ENCODE results near the gene MAPK6. TPM values are rescaled to one million over a fixed set of nuclear protein-coding genes. Genes with fewer than 3 reads are reported as not detected.
A peak's percentile ranks its signal among the peaks of the same experiment; 100 is the strongest.
"Not testable (repeated sequence)": the region's sequence is repeated elsewhere in the genome, so short reads cannot be mapped to it uniquely, and the experiment has no call there.

The MAPK6 gene
- total RNA-seq, 1 experiment from 2014 or later: 160 TPM

GRCh38 chr15:52042051-52042851, 23.2 kb downstream of the MAPK6 start:
- no peak for DNase-seq (ENCODE audit: extremely low read depth, low read depth)

- not testable (repeated sequence) for DNase-seq (ENCODE audit: extremely low read depth, low read depth)
Measured at GRCh38 chr15:52045795-52046298, 26.8 kb downstream of the MAPK6 start.

- DNase-seq (ENCODE audit: extremely low read depth, low read depth): not testable (repeated sequence)
Measured at GRCh38 chr15:52046552-52046951, 27.5 kb downstream of the MAPK6 start.

- DNase-seq (ENCODE audit: extremely low read depth, low read depth): no peak
Measured at GRCh38 chr15:52050416-52050815, 31.4 kb downstream of the MAPK6 start.

- DNase-seq (ENCODE audit: extremely low read depth, low read depth): no peak
Measured at GRCh38 chr15:52052066-52052935, 33.3 kb downstream of the MAPK6 start.

GRCh38 chr15:52054381-52054780, 35.4 kb downstream of the MAPK6 start:
- DNase-seq (ENCODE audit: extremely low read depth, low read depth): peak; percentile 26

GRCh38 chr15:52054858-52055257, 35.8 kb downstream of the MAPK6 start:
- not testable (repeated sequence) for DNase-seq (ENCODE audit: extremely low read depth, low read depth)

- DNase-seq (ENCODE audit: extremely low read depth, low read depth): no peak
Measured at GRCh38 chr15:52056001-52056400, 37.0 kb downstream of the MAPK6 start.

- DNase-seq (ENCODE audit: extremely low read depth, low read depth): no peak
Measured at GRCh38 chr15:52056496-52056895, 37.5 kb downstream of the MAPK6 start.

- DNase-seq (ENCODE audit: extremely low read depth, low read depth): no peak
Measured at GRCh38 chr15:52057996-52058395, 39.0 kb downstream of the MAPK6 start.

GRCh38 chr15:52060501-52060900, 41.5 kb downstream of the MAPK6 start:
- no peak for DNase-seq (ENCODE audit: extremely low read depth, low read depth)

- no peak for DNase-seq (ENCODE audit: extremely low read depth, low read depth)
Measured at GRCh38 chr15:52066842-52067544, 48.0 kb downstream of the MAPK6 start.

- no peak for DNase-seq (ENCODE audit: extremely low read depth, low read depth)
Measured at GRCh38 chr15:52067545-52067926, 48.5 kb downstream of the MAPK6 start.

GRCh38 chr15:52068004-52068615, 49.1 kb downstream of the MAPK6 start:
- DNase-seq (ENCODE audit: extremely low read depth, low read depth): no peak

GRCh38 chr15:52069559-52069958, 50.5 kb downstream of the MAPK6 start:
- DNase-seq (ENCODE audit: extremely low read depth, low read depth): no peak

GRCh38 chr15:52071570-52071969, 52.6 kb downstream of the MAPK6 start:
- DNase-seq (ENCODE audit: extremely low read depth, low read depth): no peak

GRCh38 chr15:52076889-52077781, 58.1 kb downstream of the MAPK6 start:
- peak; percentile 59 for DNase-seq (ENCODE audit: extremely low read depth, low read depth)

GRCh38 chr15:52078197-52078875, 59.3 kb downstream of the MAPK6 start:
- no peak for DNase-seq (ENCODE audit: extremely low read depth, low read depth)

All from NCI-H460 (cell line).